ENCODE measurements around the gene BCR. TPM values are rescaled to one million over a fixed set of nuclear protein-coding genes. Genes with fewer than 3 reads are reported as not detected.

The BCR gene
- total and polyA plus RNA-seq, 2 of the 13 experiments (the other 11 are each of a cell fraction or from before 2014, with no cell fraction given) = 19.9 to 33.6 TPM

DNA sequence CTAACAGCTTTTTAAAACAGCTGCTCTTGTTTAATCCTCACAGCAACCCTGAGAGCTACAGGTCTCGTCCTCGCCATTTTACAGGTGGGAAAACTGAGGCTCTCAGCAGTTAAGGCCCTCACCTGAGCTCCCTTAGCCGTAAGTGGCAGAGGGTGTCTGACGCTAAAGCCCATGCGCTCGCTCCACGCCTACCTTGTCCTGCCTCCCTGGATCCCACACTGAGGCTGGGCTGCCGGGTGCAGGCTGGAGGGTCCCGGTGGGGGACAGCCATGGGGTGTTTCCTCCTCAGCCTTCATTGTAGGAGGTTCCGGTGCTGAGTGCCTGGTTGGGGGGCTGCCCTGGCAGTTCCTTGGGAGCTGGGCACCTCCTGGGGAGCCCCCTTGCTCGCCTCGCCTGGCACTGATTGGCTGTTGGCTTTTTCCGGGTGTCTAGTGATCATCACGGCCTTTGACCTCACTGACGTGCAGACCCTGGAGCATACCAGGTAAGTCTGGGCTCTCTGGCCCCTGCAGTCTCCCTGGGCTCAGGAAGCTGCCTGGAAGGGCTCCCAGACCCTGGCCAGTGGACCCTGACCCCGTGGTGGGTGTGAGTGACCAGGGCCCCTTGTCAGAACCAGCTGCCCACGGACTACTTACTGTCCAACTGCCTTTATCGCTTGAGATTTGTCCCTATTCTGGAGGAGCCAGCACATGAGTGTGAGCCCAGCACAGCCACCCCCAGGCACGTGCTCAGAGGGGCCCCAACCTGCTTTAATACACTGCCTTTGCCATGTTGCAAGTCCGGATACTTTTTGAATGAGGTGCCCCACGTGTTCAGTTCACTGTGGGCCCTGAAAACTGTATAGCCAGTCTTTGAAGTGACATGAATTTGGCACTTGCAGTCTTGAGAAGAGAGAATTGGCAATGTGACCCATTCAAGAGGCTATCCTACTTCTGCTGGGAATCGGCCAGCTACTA, 22.5 kb upstream of the BCR start (continued):
- TF ChIP-seq ZNF878 (CRISPR knock-in tag; IDR thresholded peaks at IDR 0.05) (no peak), ZNF543 (CRISPR knock-in tag; IDR thresholded peaks at IDR 0.05) (no peak), ZBTB43 (CRISPR knock-in tag; conservative IDR thresholded peaks at IDR 0.05) (0 out of 2 replicates have a peak, but pooled peaks have one; percentile 32), ZNF781 (CRISPR knock-in tag; IDR thresholded peaks at IDR 0.05; ENCODE audit: borderline replicate concordance, not compliant biosample characterization) (no peak), RBAK (CRISPR knock-in tag; IDR thresholded peaks at IDR 0.05) (no peak), ZBTB42 (CRISPR knock-in tag; IDR thresholded peaks at IDR 0.05) (0 out of 2 replicates have a peak, but pooled peaks have one; percentile 17), SNAPC4 (CRISPR knock-in tag; IDR thresholded peaks at IDR 0.05) (no peak), CEBPG (CRISPR knock-in tag; IDR thresholded peaks at IDR 0.05) (no peak), ZNF670 (CRISPR knock-in tag; IDR thresholded peaks at IDR 0.05; ENCODE audit: borderline replicate concordance) (0 out of 2 replicates have a peak, but pooled peaks have one; percentile 44)
- TF ChIP-seq, protein P1, sequence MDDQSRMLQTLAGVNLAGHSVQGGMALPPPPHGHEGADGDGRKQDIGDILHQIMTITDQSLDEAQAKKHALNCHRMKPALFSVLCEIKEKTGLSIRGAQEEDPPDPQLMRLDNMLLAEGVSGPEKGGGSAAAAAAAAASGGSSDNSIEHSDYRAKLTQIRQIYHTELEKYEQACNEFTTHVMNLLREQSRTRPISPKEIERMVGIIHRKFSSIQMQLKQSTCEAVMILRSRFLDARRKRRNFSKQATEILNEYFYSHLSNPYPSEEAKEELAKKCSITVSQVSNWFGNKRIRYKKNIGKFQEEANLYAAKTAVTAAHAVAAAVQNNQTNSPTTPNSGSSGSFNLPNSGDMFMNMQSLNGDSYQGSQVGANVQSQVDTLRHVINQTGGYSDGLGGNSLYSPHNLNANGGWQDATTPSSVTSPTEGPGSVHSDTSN (CRISPR knock-in tag; IDR thresholded peaks at IDR 0.05; ENCODE audit: borderline replicate concordance) = no peak
- TF ChIP-seq, protein P2, sequence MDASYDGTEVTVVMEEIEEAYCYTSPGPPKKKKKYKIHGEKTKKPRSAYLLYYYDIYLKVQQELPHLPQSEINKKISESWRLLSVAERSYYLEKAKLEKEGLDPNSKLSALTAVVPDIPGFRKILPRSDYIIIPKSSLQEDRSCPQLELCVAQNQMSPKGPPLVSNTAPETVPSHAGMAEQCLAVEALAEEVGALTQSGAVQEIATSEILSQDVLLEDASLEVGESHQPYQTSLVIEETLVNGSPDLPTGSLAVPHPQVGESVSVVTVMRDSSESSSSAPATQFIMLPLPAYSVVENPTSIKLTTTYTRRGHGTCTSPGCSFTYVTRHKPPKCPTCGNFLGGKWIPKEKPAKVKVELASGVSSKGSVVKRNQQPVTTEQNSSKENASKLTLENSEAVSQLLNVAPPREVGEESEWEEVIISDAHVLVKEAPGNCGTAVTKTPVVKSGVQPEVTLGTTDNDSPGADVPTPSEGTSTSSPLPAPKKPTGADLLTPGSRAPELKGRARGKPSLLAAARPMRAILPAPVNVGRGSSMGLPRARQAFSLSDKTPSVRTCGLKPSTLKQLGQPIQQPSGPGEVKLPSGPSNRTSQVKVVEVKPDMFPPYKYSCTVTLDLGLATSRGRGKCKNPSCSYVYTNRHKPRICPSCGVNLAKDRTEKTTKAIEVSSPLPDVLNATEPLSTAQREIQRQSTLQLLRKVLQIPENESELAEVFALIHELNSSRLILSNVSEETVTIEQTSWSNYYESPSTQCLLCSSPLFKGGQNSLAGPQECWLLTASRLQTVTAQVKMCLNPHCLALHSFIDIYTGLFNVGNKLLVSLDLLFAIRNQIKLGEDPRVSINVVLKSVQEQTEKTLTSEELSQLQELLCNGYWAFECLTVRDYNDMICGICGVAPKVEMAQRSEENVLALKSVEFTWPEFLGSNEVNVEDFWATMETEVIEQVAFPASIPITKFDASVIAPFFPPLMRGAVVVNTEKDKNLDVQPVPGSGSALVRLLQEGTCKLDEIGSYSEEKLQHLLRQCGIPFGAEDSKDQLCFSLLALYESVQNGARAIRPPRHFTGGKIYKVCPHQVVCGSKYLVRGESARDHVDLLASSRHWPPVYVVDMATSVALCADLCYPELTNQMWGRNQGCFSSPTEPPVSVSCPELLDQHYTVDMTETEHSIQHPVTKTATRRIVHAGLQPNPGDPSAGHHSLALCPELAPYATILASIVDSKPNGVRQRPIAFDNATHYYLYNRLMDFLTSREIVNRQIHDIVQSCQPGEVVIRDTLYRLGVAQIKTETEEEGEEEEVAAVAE (CRISPR knock-in tag; IDR thresholded peaks at IDR 0.05; ENCODE audit: borderline replicate concordance) = no peak
- TF ChIP-seq, protein P3, sequence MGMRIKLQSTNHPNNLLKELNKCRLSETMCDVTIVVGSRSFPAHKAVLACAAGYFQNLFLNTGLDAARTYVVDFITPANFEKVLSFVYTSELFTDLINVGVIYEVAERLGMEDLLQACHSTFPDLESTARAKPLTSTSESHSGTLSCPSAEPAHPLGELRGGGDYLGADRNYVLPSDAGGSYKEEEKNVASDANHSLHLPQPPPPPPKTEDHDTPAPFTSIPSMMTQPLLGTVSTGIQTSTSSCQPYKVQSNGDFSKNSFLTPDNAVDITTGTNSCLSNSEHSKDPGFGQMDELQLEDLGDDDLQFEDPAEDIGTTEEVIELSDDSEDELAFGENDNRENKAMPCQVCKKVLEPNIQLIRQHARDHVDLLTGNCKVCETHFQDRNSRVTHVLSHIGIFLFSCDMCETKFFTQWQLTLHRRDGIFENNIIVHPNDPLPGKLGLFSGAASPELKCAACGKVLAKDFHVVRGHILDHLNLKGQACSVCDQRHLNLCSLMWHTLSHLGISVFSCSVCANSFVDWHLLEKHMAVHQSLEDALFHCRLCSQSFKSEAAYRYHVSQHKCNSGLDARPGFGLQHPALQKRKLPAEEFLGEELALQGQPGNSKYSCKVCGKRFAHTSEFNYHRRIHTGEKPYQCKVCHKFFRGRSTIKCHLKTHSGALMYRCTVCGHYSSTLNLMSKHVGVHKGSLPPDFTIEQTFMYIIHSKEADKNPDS (CRISPR knock-in tag; IDR thresholded peaks at IDR 0.05) = 0 out of 2 replicates have a peak, but pooled peaks have one; percentile 36
